ENCODE results near the gene CAMTA1.

CAMTA1 gene

GRCh38 chr1:7251454-7251800, 466.2 kb downstream of the CAMTA1 start:
- Histone ChIP-seq H3K4me1 (ENCODE audit: control insufficient read depth, low read depth, low read length) (no peaks in the 10 kb centered on the region), H3K36me3 (ENCODE audit: control insufficient read depth, low read depth, low read length) (no peaks in the 10 kb centered on the region), H3K27me3 (ENCODE audit: control insufficient read depth, insufficient read depth, low read length) (no peaks in the 10 kb centered on the region), H3K9me3 (ENCODE audit: control insufficient read depth, low read depth, low read length) (no peaks in the 10 kb centered on the region), H3K9ac (ENCODE audit: low read length) (no peak overlapping the region), H3K27ac (ENCODE audit: low read length) (no peak overlapping the region), H3K4me3 (ENCODE audit: low read length) (no peak overlapping the region)

- no peak overlapping the region for H3K9ac ChIP-seq (ENCODE audit: low read length)
- H3K27ac ChIP-seq (ENCODE audit: low read length): no peak overlapping the region
- H3K9me3 ChIP-seq (ENCODE audit: control insufficient read depth, low read depth, low read length): no peaks in the 10 kb centered on the region
- H3K27me3 ChIP-seq (ENCODE audit: control insufficient read depth, insufficient read depth, low read length): no peaks in the 10 kb centered on the region
- no peaks in the 10 kb centered on the region for H3K36me3 ChIP-seq (ENCODE audit: control insufficient read depth, low read depth, low read length)
- H3K4me3 ChIP-seq (ENCODE audit: low read length): no peak overlapping the region
- H3K4me1 ChIP-seq (ENCODE audit: control insufficient read depth, low read depth, low read length): peaks cover 6% of the 10 kb centered on the region
Observed at GRCh38 chr1:7252411-7253117, 467.3 kb downstream of the CAMTA1 start.

DNA sequence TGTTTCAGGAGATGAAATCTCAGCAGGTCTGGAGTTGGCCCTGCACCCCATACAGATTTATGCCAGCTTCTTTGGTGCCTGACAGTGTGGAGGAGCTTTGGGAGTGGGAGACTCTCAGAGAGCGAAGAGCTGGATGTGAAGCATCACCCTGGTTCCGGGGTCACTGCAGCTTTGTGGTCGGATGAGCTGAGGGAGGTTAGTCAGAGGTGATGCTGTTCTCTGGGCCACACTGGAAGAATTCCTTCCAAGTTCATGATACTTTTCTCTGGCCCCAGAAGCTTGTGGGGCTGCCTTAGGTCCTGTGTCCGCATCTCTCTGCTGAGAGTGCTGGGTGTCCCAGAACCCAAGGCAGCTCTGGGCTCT, 467.8 kb downstream of the CAMTA1 start:
- no peaks in the 10 kb centered on the region for H3K27me3 ChIP-seq (ENCODE audit: control insufficient read depth, insufficient read depth, low read length)
- H3K9ac ChIP-seq (ENCODE audit: low read length): no peak overlapping the region

DNA sequence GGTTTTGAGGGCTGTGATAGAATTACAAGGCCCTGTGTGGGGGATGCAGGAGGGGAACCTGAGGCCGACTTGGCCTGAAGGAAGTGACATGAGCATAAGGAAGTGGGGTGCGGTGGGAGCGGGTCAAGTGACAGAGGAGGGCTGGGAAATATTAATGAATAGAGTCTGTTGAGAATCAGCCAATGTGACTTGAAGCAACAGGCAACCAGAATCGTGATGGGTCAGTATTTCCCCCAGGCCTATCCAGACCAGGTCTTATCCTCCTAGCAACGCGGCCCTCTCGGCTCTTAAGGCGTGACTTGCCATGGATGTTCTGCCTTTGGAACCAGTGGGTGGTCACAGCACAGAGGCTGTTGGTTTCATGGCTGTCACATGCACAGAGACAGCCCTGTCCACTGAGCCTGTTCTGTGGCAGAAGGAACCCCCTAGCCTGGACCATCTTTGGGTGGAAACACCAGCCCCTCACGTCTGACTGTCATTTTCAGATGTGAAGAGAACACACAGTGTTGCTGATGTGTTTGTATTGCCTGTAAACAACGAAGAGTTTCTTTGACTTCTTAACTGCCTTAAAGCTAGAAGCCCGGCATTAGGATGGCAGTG, 468.8 kb downstream of the CAMTA1 start:
- Histone ChIP-seq H3K36me3 (ENCODE audit: control insufficient read depth, low read depth, low read length) (no peaks in the 10 kb centered on the region), H3K27ac (ENCODE audit: low read length) (no peak overlapping the region), H3K4me1 (ENCODE audit: control insufficient read depth, low read depth, low read length) (peaks cover 6% of the 10 kb centered on the region), H3K4me3 (ENCODE audit: low read length) (no peak overlapping the region), H3K9ac (ENCODE audit: low read length) (no peak overlapping the region), H3K9me3 (ENCODE audit: control insufficient read depth, low read depth, low read length) (no peaks in the 10 kb centered on the region), H3K27me3 (ENCODE audit: control insufficient read depth, insufficient read depth, low read length) (no peaks in the 10 kb centered on the region)

More for the DNA sequence above, 467.8 kb downstream of the CAMTA1 start:
- no peak overlapping the region for H3K4me3 ChIP-seq (ENCODE audit: low read length)
- H3K9me3 ChIP-seq (ENCODE audit: control insufficient read depth, low read depth, low read length): no peaks in the 10 kb centered on the region
- no peaks in the 10 kb centered on the region for H3K36me3 ChIP-seq (ENCODE audit: control insufficient read depth, low read depth, low read length)
- no peak overlapping the region for H3K27ac ChIP-seq (ENCODE audit: low read length)
- peaks cover 6% of the 10 kb centered on the region for H3K4me1 ChIP-seq (ENCODE audit: control insufficient read depth, low read depth, low read length)

GRCh38 chr1:7255303-7256058, 470.2 kb downstream of the CAMTA1 start:
- Histone ChIP-seq H3K9me3 (ENCODE audit: control insufficient read depth, low read depth, low read length) (no peaks in the 10 kb centered on the region), H3K27ac (ENCODE audit: low read length) (no peak overlapping the region), H3K27me3 (ENCODE audit: control insufficient read depth, insufficient read depth, low read length) (no peaks in the 10 kb centered on the region), H3K9ac (ENCODE audit: low read length) (no peak overlapping the region), H3K4me1 (ENCODE audit: control insufficient read depth, low read depth, low read length) (peaks cover 6% of the 10 kb centered on the region), H3K36me3 (ENCODE audit: control insufficient read depth, low read depth, low read length) (no peaks in the 10 kb centered on the region), H3K4me3 (ENCODE audit: low read length) (no peak overlapping the region)

GRCh38 chr1:7256526-7256925, 471.3 kb downstream of the CAMTA1 start:
- Histone ChIP-seq H3K27me3 (ENCODE audit: control insufficient read depth, insufficient read depth, low read length) (no peaks in the 10 kb centered on the region), H3K27ac (ENCODE audit: low read length) (no peak overlapping the region), H3K4me1 (ENCODE audit: control insufficient read depth, low read depth, low read length) (peaks cover 6% of the 10 kb centered on the region), H3K9ac (ENCODE audit: low read length) (no peak overlapping the region), H3K4me3 (ENCODE audit: low read length) (no peak overlapping the region), H3K36me3 (ENCODE audit: control insufficient read depth, low read depth, low read length) (no peaks in the 10 kb centered on the region), H3K9me3 (ENCODE audit: control insufficient read depth, low read depth, low read length) (no peaks in the 10 kb centered on the region)

- Histone ChIP-seq H3K9me3 (ENCODE audit: control insufficient read depth, low read depth, low read length) (no peaks in the 10 kb centered on the region), H3K27ac (ENCODE audit: low read length) (no peak overlapping the region), H3K27me3 (ENCODE audit: control insufficient read depth, insufficient read depth, low read length) (no peaks in the 10 kb centered on the region), H3K4me1 (ENCODE audit: control insufficient read depth, low read depth, low read length) (peaks cover 6% of the 10 kb centered on the region), H3K9ac (ENCODE audit: low read length) (no peak overlapping the region), H3K4me3 (ENCODE audit: low read length) (no peak overlapping the region), H3K36me3 (ENCODE audit: control insufficient read depth, low read depth, low read length) (no peaks in the 10 kb centered on the region)
Observed at GRCh38 chr1:7257225-7257624, 472.0 kb downstream of the CAMTA1 start.

DNA sequence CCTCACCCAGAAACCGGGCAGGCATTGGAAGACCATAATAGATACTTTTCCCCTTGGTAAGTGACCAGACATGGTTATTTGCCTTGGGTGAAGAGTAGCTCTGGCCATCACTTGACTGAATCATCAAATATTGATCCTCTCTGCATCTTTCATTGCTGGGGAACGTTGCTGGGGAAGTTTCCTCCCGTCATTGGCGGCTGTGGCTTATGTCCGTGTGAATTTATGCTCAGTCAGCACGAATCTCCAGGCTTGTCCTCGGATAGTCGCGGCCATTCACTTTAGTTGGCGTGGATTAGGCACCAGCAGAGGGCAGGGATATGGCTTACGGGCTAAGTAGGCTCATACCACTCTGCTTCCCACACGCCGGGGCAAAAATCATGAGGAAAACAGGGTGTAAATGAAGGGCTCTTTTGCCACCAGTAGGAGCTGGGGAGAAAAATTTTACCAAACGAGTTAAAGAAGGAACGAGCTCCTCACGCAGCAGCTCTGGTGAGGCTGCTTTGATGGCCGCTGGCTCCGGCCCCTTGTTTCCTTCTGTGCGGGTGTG, 473.4 kb downstream of the CAMTA1 start:
- H3K4me1 ChIP-seq (ENCODE audit: control insufficient read depth, low read depth, low read length): peaks cover 6% of the 10 kb centered on the region
- no peaks in the 10 kb centered on the region for H3K27me3 ChIP-seq (ENCODE audit: control insufficient read depth, insufficient read depth, low read length)
- no peak overlapping the region for H3K9ac ChIP-seq (ENCODE audit: low read length)

GRCh38 chr1:7259955-7260354, 474.7 kb downstream of the CAMTA1 start:
- H3K9ac ChIP-seq (ENCODE audit: low read length): no peak overlapping the region
- no peaks in the 10 kb centered on the region for H3K27me3 ChIP-seq (ENCODE audit: control insufficient read depth, insufficient read depth, low read length)
- H3K4me1 ChIP-seq (ENCODE audit: control insufficient read depth, low read depth, low read length): peaks cover 6% of the 10 kb centered on the region
- no peaks in the 10 kb centered on the region for H3K9me3 ChIP-seq (ENCODE audit: control insufficient read depth, low read depth, low read length)
- no peaks in the 10 kb centered on the region for H3K36me3 ChIP-seq (ENCODE audit: control insufficient read depth, low read depth, low read length)
- no peak overlapping the region for H3K4me3 ChIP-seq (ENCODE audit: low read length)
- H3K27ac ChIP-seq (ENCODE audit: low read length): no peak overlapping the region

More for the DNA sequence above, 473.4 kb downstream of the CAMTA1 start:
- no peak overlapping the region for H3K4me3 ChIP-seq (ENCODE audit: low read length)
- H3K27ac ChIP-seq (ENCODE audit: low read length): no peak overlapping the region
- H3K36me3 ChIP-seq (ENCODE audit: control insufficient read depth, low read depth, low read length): no peaks in the 10 kb centered on the region
- no peaks in the 10 kb centered on the region for H3K9me3 ChIP-seq (ENCODE audit: control insufficient read depth, low read depth, low read length)

GRCh38 chr1:7261490-7261889, 476.2 kb downstream of the CAMTA1 start:
- Histone ChIP-seq H3K9me3 (ENCODE audit: control insufficient read depth, low read depth, low read length) (no peaks in the 10 kb centered on the region), H3K27ac (ENCODE audit: low read length) (no peak overlapping the region), H3K36me3 (ENCODE audit: control insufficient read depth, low read depth, low read length) (no peaks in the 10 kb centered on the region), H3K9ac (ENCODE audit: low read length) (no peak overlapping the region), H3K27me3 (ENCODE audit: control insufficient read depth, insufficient read depth, low read length) (no peaks in the 10 kb centered on the region), H3K4me3 (ENCODE audit: low read length) (no peak overlapping the region), H3K4me1 (ENCODE audit: control insufficient read depth, low read depth, low read length) (peaks cover 6% of the 10 kb centered on the region)

- H3K4me3 ChIP-seq (ENCODE audit: low read length): no peak overlapping the region
- H3K27me3 ChIP-seq (ENCODE audit: control insufficient read depth, insufficient read depth, low read length): no peaks in the 10 kb centered on the region
- H3K9me3 ChIP-seq (ENCODE audit: control insufficient read depth, low read depth, low read length): no peaks in the 10 kb centered on the region
- H3K27ac ChIP-seq (ENCODE audit: low read length): no peak overlapping the region
- no peaks in the 10 kb centered on the region for H3K36me3 ChIP-seq (ENCODE audit: control insufficient read depth, low read depth, low read length)
- H3K9ac ChIP-seq (ENCODE audit: low read length): no peak overlapping the region
- no peaks in the 10 kb centered on the region for H3K4me1 ChIP-seq (ENCODE audit: control insufficient read depth, low read depth, low read length)
Observed at GRCh38 chr1:7262611-7263010, 477.4 kb downstream of the CAMTA1 start.
